GM19467 (cell line): ENCODE data around the gene PLCD3.
"Not testable (repeated sequence)": the region's sequence is repeated elsewhere in the genome, so short reads cannot be mapped to it uniquely, and the experiment has no call there.

ENCODE experiments used
- ATAC-seq: cut with Tn5 transposase; IDR thresholded peaks from one replicate; pipeline ENCODE4 v1.9.1; 2021; ENCODE audit warnings: mild to moderate bottlenecking, moderate library complexity; ENCODE audit not compliant: unreplicated experiment

Gene PLCD3

GRCh38 chr17:45135192-45135977 lies 3.1 kb upstream of the PLCD3 start, which contains the start of gene ACBD4:
TSS of gene ACBD4 (plus strand) at chr17:45135687. CDS start at chr17:45136145, 458 bp downstream.
- ATAC-seq: peak; percentile 77

GRCh38 chr17:45132572-45133463 lies 503 bp upstream of the PLCD3 start:
- no peak for ATAC-seq

- no peak for ATAC-seq
Observed at GRCh38 chr17:45131616-45132319, 547 bp downstream of the PLCD3 start.

GRCh38 chr17:45130681-45131615 lies 1.4 kb downstream of the PLCD3 start:
- ATAC-seq: no peak

GRCh38 chr17:45129940-45130680 lies 2.2 kb downstream of the PLCD3 start:
- ATAC-seq: no peak

GRCh38 chr17:45129426-45129939 lies 2.8 kb downstream of the PLCD3 start:
- no peak for ATAC-seq

- ATAC-seq: no peak
Observed at GRCh38 chr17:45128989-45129388, 3.3 kb downstream of the PLCD3 start.

- ATAC-seq: no peak
Observed at GRCh38 chr17:45128331-45128730, 4.0 kb downstream of the PLCD3 start.

GRCh38 chr17:45127548-45128300 lies 4.6 kb downstream of the PLCD3 start:
- no peak for ATAC-seq

- ATAC-seq: no peak
Observed at GRCh38 chr17:45127207-45127547, 5.1 kb downstream of the PLCD3 start.

GRCh38 chr17:45125509-45125908 lies 6.8 kb downstream of the PLCD3 start:
- ATAC-seq: no peak

GRCh38 chr17:45124797-45125122 lies 7.6 kb downstream of the PLCD3 start:
- not testable (repeated sequence) for ATAC-seq

- ATAC-seq: no peak
Observed at GRCh38 chr17:45123930-45124796, 8.2 kb downstream of the PLCD3 start.

GRCh38 chr17:45123076-45123770 lies 9.1 kb downstream of the PLCD3 start:
- ATAC-seq: no peak

GRCh38 chr17:45121055-45121454 lies 11.3 kb downstream of the PLCD3 start:
- no peak for ATAC-seq

GRCh38 chr17:45120558-45120957 lies 11.8 kb downstream of the PLCD3 start:
- no peak for ATAC-seq

GRCh38 chr17:45119964-45120363 lies 12.4 kb downstream of the PLCD3 start:
- no peak for ATAC-seq
